GM23338 (cell line): ENCODE results near the gene MDN1. TPM values are rescaled to one million over a fixed set of nuclear protein-coding genes. Genes with fewer than 3 reads are reported as not detected.

Experiments
- ATAC-seq: fragments of 200-7000 bp; cut with Tn5 transposase; 3 replicates; pipeline ENCODE4 v1.9.1; 2020
- DNase-seq: peaks from one replicate; pipeline ENCODE4 v3.0.0-alpha.2; 2015; ENCODE audit warnings: low spot score
- H2AFZ ChIP-seq: fragments of 200-600 bp; sonication (generic); 2 replicates; pipeline ENCODE4 v1.8.0; 2016; ENCODE audit warnings: antibody characterized with exemption, mild to moderate bottlenecking, moderate library complexity
- H3F3A ChIP-seq: fragments of 200-600 bp; sonication (generic); replicated peaks from 2 replicates; pipeline ENCODE4 v1.8.0; 2017; ENCODE audit warnings: antibody characterized with exemption, mixed run types, low read depth
- H3K27ac ChIP-seq: fragments of 200-600 bp; sonication (generic); 2 replicates; pipeline ENCODE4 v1.6.1; 2016; ENCODE audit warnings: low read depth
- H3K27me3 ChIP-seq: fragments of 200-600 bp; sonication (generic); 2 replicates; pipeline ENCODE4 v1.8.0; 2016; ENCODE audit warnings: mild to moderate bottlenecking, mixed run types, moderate library complexity; ENCODE audit not compliant: insufficient read depth
- H3K36me3 ChIP-seq: fragments of 200-600 bp; sonication (generic); 2 replicates; pipeline ENCODE4 v1.8.0; 2016; ENCODE audit warnings: mild to moderate bottlenecking; ENCODE audit not compliant: insufficient read depth
- H3K4me1 ChIP-seq: fragments of 200-600 bp; sonication (generic); 2 replicates; pipeline ENCODE4 v1.8.0; 2016; ENCODE audit warnings: mild to moderate bottlenecking, moderate library complexity; ENCODE audit not compliant: insufficient read depth
- H3K4me2 ChIP-seq: fragments of 200-600 bp; sonication (generic); 2 replicates; pipeline ENCODE4 v1.7.1; 2017; ENCODE audit warnings: mixed run types
- H3K4me3 ChIP-seq: fragments of 200-600 bp; sonication (generic); 2 replicates; pipeline ENCODE4 v1.6.1; 2016; ENCODE audit warnings: mixed run types
- H3K79me2 ChIP-seq: fragments of 200-600 bp; sonication (generic); replicated peaks from 2 replicates; pipeline ENCODE4 v1.8.0; 2017; ENCODE audit warnings: mild to moderate bottlenecking; ENCODE audit not compliant: insufficient read depth
- H3K9me2 ChIP-seq: fragments of 200-600 bp; sonication (generic); 2 replicates; pipeline ENCODE4 v1.8.0; 2017; ENCODE audit not compliant: insufficient read depth
- H4K20me1 ChIP-seq: fragments of 200-600 bp; sonication (generic); replicated peaks from 2 replicates; pipeline ENCODE4 v1.8.0; 2017; ENCODE audit warnings: mild to moderate bottlenecking; ENCODE audit not compliant: insufficient read depth
- H3K27ac Mint-ChIP-seq: 2 replicates; pipeline ENCODE4 v1.8.0; 2020; ENCODE audit warnings: inconsistent platforms, mild to moderate bottlenecking, moderate library complexity, mixed read lengths
- H3K27me3 Mint-ChIP-seq: 3 replicates; pipeline ENCODE4 v1.8.0; 2022; ENCODE audit warnings: low read depth, mild to moderate bottlenecking, moderate library complexity, mixed read lengths, inconsistent platforms; ENCODE audit not compliant: insufficient read depth, poor library complexity
- H3K36me3 Mint-ChIP-seq: 3 replicates; pipeline ENCODE4 v1.8.0; 2021; ENCODE audit warnings: low read depth, mild to moderate bottlenecking, inconsistent platforms, moderate library complexity, mixed read lengths
- H3K4me1 Mint-ChIP-seq: 3 replicates; pipeline ENCODE4 v1.8.0; 2020; ENCODE audit warnings: mild to moderate bottlenecking, inconsistent platforms, mixed read lengths
- H3K4me3 Mint-ChIP-seq: 3 replicates; pipeline ENCODE4 v1.8.0; 2021; ENCODE audit warnings: moderate library complexity, mild to moderate bottlenecking, inconsistent platforms, mixed read lengths
- H3K9me3 Mint-ChIP-seq: 3 replicates; pipeline ENCODE4 v1.8.0; 2020; ENCODE audit warnings: moderate library complexity, mild to moderate bottlenecking, inconsistent platforms, mixed read lengths
- CREB1 ChIP-seq: fragments of 250-450 bp; sonication (Bioruptor Pico); IDR thresholded peaks from 2 replicates; pipeline ENCODE4 v1.5.0; 2020; ENCODE audit warnings: low read depth, mild to moderate bottlenecking, moderate library complexity
- EZH2 ChIP-seq: fragments of 200-600 bp; sonication (generic); IDR thresholded peaks from one replicate; pipeline ENCODE4 v1.8.0; 2017; ENCODE audit warnings: antibody characterized with exemption, mild to moderate bottlenecking, low read depth; ENCODE audit not compliant: unreplicated experiment
- EZH2phosphoT487 ChIP-seq: fragments of 200-600 bp; sonication (generic); IDR thresholded peaks from one replicate; pipeline ENCODE4 v1.8.1; 2018; ENCODE audit warnings: antibody characterized with exemption; ENCODE audit not compliant: unreplicated experiment
- JUNB ChIP-seq: IDR thresholded peaks from one replicate; pipeline ENCODE4 v1.6.1; 2016; ENCODE audit warnings: antibody characterized with exemption; ENCODE audit not compliant: unreplicated experiment
- NANOG ChIP-seq: IDR thresholded peaks from 2 replicates; pipeline ENCODE4 v1.6.1; 2016; ENCODE audit warnings: antibody characterized with exemption, borderline replicate concordance
- POLR2AphosphoS5 ChIP-seq: IDR thresholded peaks from 2 replicates; pipeline ENCODE4 v1.6.1; 2016; ENCODE audit warnings: antibody characterized with exemption, low read depth
- STAT1 ChIP-seq: IDR thresholded peaks from one replicate; pipeline ENCODE4 v1.6.1; 2016; ENCODE audit warnings: antibody characterized with exemption; ENCODE audit not compliant: unreplicated experiment
- ZNF114 ChIP-seq: fragments of 250-450 bp; sonication (Bioruptor Pico); IDR thresholded peaks from 2 replicates; pipeline ENCODE4 v1.5.0; 2020; ENCODE audit warnings: mild to moderate bottlenecking, moderate library complexity
- ZNF331 ChIP-seq: fragments of 250-450 bp; sonication (Bioruptor Pico); IDR thresholded peaks from 2 replicates; pipeline ENCODE4 v1.5.0; 2020; ENCODE audit warnings: low read depth, mild to moderate bottlenecking, moderate library complexity
- ZNF462 ChIP-seq: fragments of 250-450 bp; sonication (Bioruptor Pico); IDR thresholded peaks from 2 replicates; pipeline ENCODE4 v1.5.0; 2020; ENCODE audit warnings: mild to moderate bottlenecking, moderate library complexity
- polyA plus RNA-seq: library from polyadenylated mRNA; unstranded; fragments of >200 nt; fragmentation: Nextera tagmentation; extraction: Ambion mirVana; gene quantifications from 2 replicates; pipeline ENCODE4 v1.2.1, GENCODE V29; 2016
- total RNA-seq: library from RNA; depleted of rRNA; stranded (reverse); fragments of >200 nt; shearing (Covaris generic); gene quantifications from 2 replicates; pipeline ENCODE4 v1.2.3, GENCODE V29; 2014
- TF ChIP-seq, protein P1 (sequence below): IDR thresholded peaks from 2 replicates; pipeline ENCODE4 v1.6.1; 2016; ENCODE audit warnings: antibody characterized with exemption
- TF ChIP-seq, protein P2 (sequence below), 2 experiments: fragments of 200-600 bp in 1 of 2; sonication (generic) in 1 of 2; conservative IDR thresholded peaks; 2 replicates each; pipeline versions ENCODE4 v1.5.1 to v1.6.1; 2016 to 2017; ENCODE audit warnings: antibody characterized with exemption in 2 of 2, low read depth in 2 of 2, mild to moderate bottlenecking in 2 of 2, moderate library complexity in 1 of 2
- TF ChIP-seq, protein P3 (sequence below): IDR thresholded peaks from one replicate; pipeline ENCODE4 v1.6.1; 2018; ENCODE audit warnings: antibody characterized with exemption; ENCODE audit not compliant: unreplicated experiment

Gene MDN1
- total and polyA plus RNA-seq, 2 experiments from 2014 or later, result 165 to 217 TPM

GRCh38 chr6:89775150-89775549 lies 44.4 kb downstream of the MDN1 start:
- TF ChIP-seq CREB1 (CRISPR knock-in tag) (no peak), ZNF331 (CRISPR knock-in tag) (no peak), POLR2AphosphoS5 (no peak), STAT1 (no peak), ZNF462 (no peak), JUNB (no peak), EZH2phosphoT487 (no peak), EZH2 (no peak), ZNF114 (CRISPR knock-in tag) (no peak), NANOG (no peak)
- TF ChIP-seq, protein P1, sequence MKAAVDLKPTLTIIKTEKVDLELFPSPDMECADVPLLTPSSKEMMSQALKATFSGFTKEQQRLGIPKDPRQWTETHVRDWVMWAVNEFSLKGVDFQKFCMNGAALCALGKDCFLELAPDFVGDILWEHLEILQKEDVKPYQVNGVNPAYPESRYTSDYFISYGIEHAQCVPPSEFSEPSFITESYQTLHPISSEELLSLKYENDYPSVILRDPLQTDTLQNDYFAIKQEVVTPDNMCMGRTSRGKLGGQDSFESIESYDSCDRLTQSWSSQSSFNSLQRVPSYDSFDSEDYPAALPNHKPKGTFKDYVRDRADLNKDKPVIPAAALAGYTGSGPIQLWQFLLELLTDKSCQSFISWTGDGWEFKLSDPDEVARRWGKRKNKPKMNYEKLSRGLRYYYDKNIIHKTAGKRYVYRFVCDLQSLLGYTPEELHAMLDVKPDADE, result no peak
- TF ChIP-seq, protein P2, sequence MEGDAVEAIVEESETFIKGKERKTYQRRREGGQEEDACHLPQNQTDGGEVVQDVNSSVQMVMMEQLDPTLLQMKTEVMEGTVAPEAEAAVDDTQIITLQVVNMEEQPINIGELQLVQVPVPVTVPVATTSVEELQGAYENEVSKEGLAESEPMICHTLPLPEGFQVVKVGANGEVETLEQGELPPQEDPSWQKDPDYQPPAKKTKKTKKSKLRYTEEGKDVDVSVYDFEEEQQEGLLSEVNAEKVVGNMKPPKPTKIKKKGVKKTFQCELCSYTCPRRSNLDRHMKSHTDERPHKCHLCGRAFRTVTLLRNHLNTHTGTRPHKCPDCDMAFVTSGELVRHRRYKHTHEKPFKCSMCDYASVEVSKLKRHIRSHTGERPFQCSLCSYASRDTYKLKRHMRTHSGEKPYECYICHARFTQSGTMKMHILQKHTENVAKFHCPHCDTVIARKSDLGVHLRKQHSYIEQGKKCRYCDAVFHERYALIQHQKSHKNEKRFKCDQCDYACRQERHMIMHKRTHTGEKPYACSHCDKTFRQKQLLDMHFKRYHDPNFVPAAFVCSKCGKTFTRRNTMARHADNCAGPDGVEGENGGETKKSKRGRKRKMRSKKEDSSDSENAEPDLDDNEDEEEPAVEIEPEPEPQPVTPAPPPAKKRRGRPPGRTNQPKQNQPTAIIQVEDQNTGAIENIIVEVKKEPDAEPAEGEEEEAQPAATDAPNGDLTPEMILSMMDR (conservative IDR thresholded peaks at IDR 0.05; ENCODE audit: low read depth in 2 of 2), result no peak
- TF ChIP-seq, protein P3, sequence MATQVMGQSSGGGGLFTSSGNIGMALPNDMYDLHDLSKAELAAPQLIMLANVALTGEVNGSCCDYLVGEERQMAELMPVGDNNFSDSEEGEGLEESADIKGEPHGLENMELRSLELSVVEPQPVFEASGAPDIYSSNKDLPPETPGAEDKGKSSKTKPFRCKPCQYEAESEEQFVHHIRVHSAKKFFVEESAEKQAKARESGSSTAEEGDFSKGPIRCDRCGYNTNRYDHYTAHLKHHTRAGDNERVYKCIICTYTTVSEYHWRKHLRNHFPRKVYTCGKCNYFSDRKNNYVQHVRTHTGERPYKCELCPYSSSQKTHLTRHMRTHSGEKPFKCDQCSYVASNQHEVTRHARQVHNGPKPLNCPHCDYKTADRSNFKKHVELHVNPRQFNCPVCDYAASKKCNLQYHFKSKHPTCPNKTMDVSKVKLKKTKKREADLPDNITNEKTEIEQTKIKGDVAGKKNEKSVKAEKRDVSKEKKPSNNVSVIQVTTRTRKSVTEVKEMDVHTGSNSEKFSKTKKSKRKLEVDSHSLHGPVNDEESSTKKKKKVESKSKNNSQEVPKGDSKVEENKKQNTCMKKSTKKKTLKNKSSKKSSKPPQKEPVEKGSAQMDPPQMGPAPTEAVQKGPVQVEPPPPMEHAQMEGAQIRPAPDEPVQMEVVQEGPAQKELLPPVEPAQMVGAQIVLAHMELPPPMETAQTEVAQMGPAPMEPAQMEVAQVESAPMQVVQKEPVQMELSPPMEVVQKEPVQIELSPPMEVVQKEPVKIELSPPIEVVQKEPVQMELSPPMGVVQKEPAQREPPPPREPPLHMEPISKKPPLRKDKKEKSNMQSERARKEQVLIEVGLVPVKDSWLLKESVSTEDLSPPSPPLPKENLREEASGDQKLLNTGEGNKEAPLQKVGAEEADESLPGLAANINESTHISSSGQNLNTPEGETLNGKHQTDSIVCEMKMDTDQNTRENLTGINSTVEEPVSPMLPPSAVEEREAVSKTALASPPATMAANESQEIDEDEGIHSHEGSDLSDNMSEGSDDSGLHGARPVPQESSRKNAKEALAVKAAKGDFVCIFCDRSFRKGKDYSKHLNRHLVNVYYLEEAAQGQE, result no peak
- peak overlapping the region; percentile 64 for H3K27ac Mint-ChIP-seq
- Histone ChIP-seq H3K4me2 (no peak overlapping the region), H3K36me3 (peaks cover 67% of the 10 kb centered on the region), H3K4me1 (no peaks in the 10 kb centered on the region), H3K9me2 (no peaks in the 10 kb centered on the region), H3K27me3 (no peaks in the 10 kb centered on the region), H3K4me3 (no peak overlapping the region), H3K27ac (peak overlapping the region; percentile 73), H3K79me2 (peaks cover 35% of the 10 kb centered on the region), H4K20me1 (no peaks in the 10 kb centered on the region; the same call in 1 of the 2 replicates), H2AFZ (no peak overlapping the region), H3F3A (no peaks in the 10 kb centered on the region; the same call in 1 of the 2 replicates)
- no peaks in the 10 kb centered on the region for H3K9me3 Mint-ChIP-seq
- ATAC-seq, result no peak; the same call in 2 of the 3 replicates
- H3K36me3 Mint-ChIP-seq, result peaks cover 98% of the 10 kb centered on the region
- no peak for DNase-seq
- no peaks in the 10 kb centered on the region for H3K27me3 Mint-ChIP-seq
- H3K4me3 Mint-ChIP-seq, result no peak overlapping the region
- peaks cover 6% of the 10 kb centered on the region; the same call in 2 of the 3 replicates for H3K4me1 Mint-ChIP-seq
